HepG2 (cell line): ENCODE measurements around the gene TBL3. TPM values are rescaled to one million over a fixed set of nuclear protein-coding genes. Genes with fewer than 3 reads are reported as not detected.

Experiments
- CERS6 ChIP-seq: sonication (generic); formaldehyde crosslinking; IDR thresholded peaks from 2 replicates; pipeline ENCODE4 v1.5.0; 2020; ENCODE audit warnings: missing genetic modification reagents
- CREB3 ChIP-seq: sonication (generic); formaldehyde crosslinking; IDR thresholded peaks from 2 replicates; pipeline ENCODE4 v1.5.0; 2020; ENCODE audit warnings: missing genetic modification reagents
- EP300 ChIP-seq, 3 experiments: sonication (generic) in 1 of 3; formaldehyde crosslinking in 1 of 3; IDR thresholded peaks; 2 replicates each; pipeline versions ENCODE4 v1.5.1 to v1.6.1; 2011 to 2020; ENCODE audit warnings: low read depth in 2 of 3, low read length in 2 of 3, borderline replicate concordance in 1 of 3, improper control_type of control experiment in 1 of 3, mild to moderate bottlenecking in 1 of 3, missing genetic modification reagents in 1 of 3, moderate library complexity in 1 of 3
- ERF ChIP-seq: IDR thresholded peaks from 2 replicates; pipeline ENCODE4 v1.6.1; 2018; ENCODE audit warnings: missing biosample characterization, missing genetic modification reagents
- GATA4 ChIP-seq: sonication (generic); IDR thresholded peaks from 2 replicates; pipeline ENCODE4 v1.6.1; 2016; ENCODE audit warnings: antibody characterized with exemption, low read depth, borderline replicate concordance
- HNF4G ChIP-seq, 2 experiments: sonication (generic) in 1 of 2; formaldehyde crosslinking in 1 of 2; IDR thresholded peaks; 2 replicates each; pipeline versions ENCODE4 v1.4.0 to v1.6.1; 2011 to 2020; ENCODE audit warnings: borderline replicate concordance in 2 of 2, low read depth in 2 of 2, mild to moderate bottlenecking in 2 of 2, low read length in 1 of 2, missing genetic modification reagents in 1 of 2, moderate library complexity in 1 of 2
- PHF5A ChIP-seq: IDR thresholded peaks from one replicate; pipeline ENCODE4 v1.6.1; 2018; ENCODE audit warnings: low read depth, missing genetic modification reagents; ENCODE audit not compliant: unreplicated experiment
- PRMT3 ChIP-seq: sonication (generic); formaldehyde crosslinking; IDR thresholded peaks from 2 replicates; pipeline ENCODE4 v1.8.1; 2022; ENCODE audit warnings: low read depth, mild to moderate bottlenecking, moderate library complexity, missing genetic modification reagents, borderline replicate concordance
- SKI ChIP-seq: fragments of 450-650 bp; IDR thresholded peaks from one replicate; pipeline ENCODE4 v1.6.1; 2018; ENCODE audit warnings: mild to moderate bottlenecking; ENCODE audit not compliant: partially characterized antibody
- TEAD2 ChIP-seq: sonication (generic); formaldehyde crosslinking; IDR thresholded peaks from 2 replicates; pipeline ENCODE4 v1.9.0; 2021; ENCODE audit warnings: missing genetic modification reagents
- ZBTB44 ChIP-seq: sonication (generic); formaldehyde crosslinking; IDR thresholded peaks from 2 replicates; pipeline ENCODE4 v1.4.0; 2020; ENCODE audit warnings: missing genetic modification reagents
- ZFX ChIP-seq: sonication (generic); formaldehyde crosslinking; IDR thresholded peaks from 2 replicates; pipeline ENCODE4 v1.4.0; 2020; ENCODE audit warnings: mild to moderate bottlenecking, low read depth, missing genetic modification reagents, moderate library complexity
- ZNF318 ChIP-seq: sonication (generic); formaldehyde crosslinking; IDR thresholded peaks from 2 replicates; pipeline ENCODE4 v1.4.0; 2020; ENCODE audit warnings: mild to moderate bottlenecking, missing genetic modification reagents
- ZNF660 ChIP-seq: sonication (generic); formaldehyde crosslinking; IDR thresholded peaks from 2 replicates; pipeline ENCODE4 v1.5.1; 2020; ENCODE audit warnings: mild to moderate bottlenecking, low read depth, missing genetic modification reagents, borderline replicate concordance
- polyA plus RNA-seq, 8 experiments: library from polyadenylated mRNA; depleted of rRNA in 3 of 8; stranded (reverse) in 7 of 8; unstranded in 1 of 8; fragments of >200 nt; fragmentation: Illumina TruSeq in 4 of 8; extraction: Trizol in 4 of 8; gene quantifications; 2 replicates each; pipeline versions ENCODE4 v1.2.1 to v1.2.3, GENCODE V29; 2011 to 2016; ENCODE audit warnings: low read depth in 4 of 8, missing spikeins in 1 of 8, mixed read lengths in 1 of 8; ENCODE audit not compliant: insufficient read depth in 1 of 8
- total RNA-seq, 5 experiments: library from RNA; depleted of rRNA; stranded (reverse); fragments of >200 nt; fragmentation: Illumina TruSeq; extraction: Trizol; gene quantifications; 2 replicates each; pipeline ENCODE4 v1.2.3, GENCODE V29; 2016; ENCODE audit warnings: low read depth in 1 of 5

Gene TBL3
- total and polyA plus RNA-seq, 2 of the 13 experiments (the other 11 are each of a cell fraction or from before 2014, with no cell fraction given) = 16.8 to 38.0 TPM

- 0 out of 2 replicates have a peak, but pooled peaks have one; percentile 11 for TF ChIP-seq CERS6 (CRISPR knock-in tag)
- TF ChIP-seq ZBTB44 = 0 out of 2 replicates have a peak, but pooled peaks have one; percentile 64
- TF ChIP-seq ERF (CRISPR knock-in tag) = peak; percentile 97
- TF ChIP-seq SKI = peak; percentile 47
- TF ChIP-seq GATA4 = no peak; the same call in 1 of the 2 replicates
- no peak for TF ChIP-seq HNF4G (IDR thresholded peaks at IDR 0.05; ENCODE audit: borderline replicate concordance, low read depth, low read length)
- peak; percentile 36; the same call in 1 of the 2 replicates for TF ChIP-seq HNF4G (CRISPR knock-in tag; IDR thresholded peaks at IDR 0.05; ENCODE audit: borderline replicate concordance, low read depth)
- TF ChIP-seq PRMT3 (CRISPR knock-in tag) = no peak
- TF ChIP-seq TEAD2 (CRISPR knock-in tag) = no peak
- peak; percentile 91 for TF ChIP-seq ZFX (CRISPR knock-in tag)
- TF ChIP-seq PHF5A (CRISPR knock-in tag) = no peak
- 0 out of 4 replicates have a peak, but pooled peaks of 1 of the 2 experiments have one; percentile 49 for TF ChIP-seq EP300 (IDR thresholded peaks at IDR 0.05; ENCODE audit: low read depth in 2 of 2, low read length in 2 of 2)
- no peak; the same call in 1 of the 2 replicates for TF ChIP-seq EP300 (CRISPR knock-in tag; IDR thresholded peaks at IDR 0.05; ENCODE audit: borderline replicate concordance)
- no peak for TF ChIP-seq ZNF318 (CRISPR knock-in tag)
- TF ChIP-seq CREB3 = no peak
- no peak for TF ChIP-seq ZNF660 (CRISPR knock-in tag)
Measured at GRCh38 chr16:1971796-1972489, at the start of gene TBL3 (continued).
